Measurements from ENCODE around the gene LSAMP. TPM values are rescaled to one million over a fixed set of nuclear protein-coding genes. Genes with fewer than 3 reads are reported as not detected.

The LSAMP gene
- total RNA-seq, 1 donor from 2014 or later = 18.0 TPM

- Mint-ChIP-seq H3K4me3 (no peak overlapping the region), H3K9me3 (no peaks in the 10 kb centered on the region), H3K36me3 (no peaks in the 10 kb centered on the region), H3K27me3 (ENCODE audit: insufficient read depth, low read depth) (peaks cover 4% of the 10 kb centered on the region), H3K4me1 (peaks cover 6% of the 10 kb centered on the region), H3K27ac (no peak overlapping the region)
- Histone ChIP-seq H3K27ac (no peak overlapping the region), H3K4me1 (peaks cover 5% of the 10 kb centered on the region), H3K9me3 (ENCODE audit: low read depth) (no peaks in the 10 kb centered on the region), H4K20me1 (ENCODE audit: low read depth) (no peaks in the 10 kb centered on the region), H3K79me2 (ENCODE audit: low read depth) (no peaks in the 10 kb centered on the region), H3K36me3 (no peaks in the 10 kb centered on the region), H2AFZ (replicated peaks) (no peak overlapping the region), H3K27me3 (no peaks in the 10 kb centered on the region), H3F3A (ENCODE audit: low read depth) (no peaks in the 10 kb centered on the region), H3K4me2 (no peak overlapping the region), H3K9ac (no peak overlapping the region), H3K4me3 (no peak overlapping the region)
- no peak for DNase-seq (ENCODE audit: low spot score)
- TF ChIP-seq EZH2phosphoT487 (IDR thresholded peaks at IDR 0.05) (no peak), EZH2 (IDR thresholded peaks at IDR 0.05) (no peak), CTCF (IDR thresholded peaks at IDR 0.05) (no peak)
These were observed 380.6 kb downstream of the LSAMP start for GRCh38 chr3:116064646-116065045.

DNA sequence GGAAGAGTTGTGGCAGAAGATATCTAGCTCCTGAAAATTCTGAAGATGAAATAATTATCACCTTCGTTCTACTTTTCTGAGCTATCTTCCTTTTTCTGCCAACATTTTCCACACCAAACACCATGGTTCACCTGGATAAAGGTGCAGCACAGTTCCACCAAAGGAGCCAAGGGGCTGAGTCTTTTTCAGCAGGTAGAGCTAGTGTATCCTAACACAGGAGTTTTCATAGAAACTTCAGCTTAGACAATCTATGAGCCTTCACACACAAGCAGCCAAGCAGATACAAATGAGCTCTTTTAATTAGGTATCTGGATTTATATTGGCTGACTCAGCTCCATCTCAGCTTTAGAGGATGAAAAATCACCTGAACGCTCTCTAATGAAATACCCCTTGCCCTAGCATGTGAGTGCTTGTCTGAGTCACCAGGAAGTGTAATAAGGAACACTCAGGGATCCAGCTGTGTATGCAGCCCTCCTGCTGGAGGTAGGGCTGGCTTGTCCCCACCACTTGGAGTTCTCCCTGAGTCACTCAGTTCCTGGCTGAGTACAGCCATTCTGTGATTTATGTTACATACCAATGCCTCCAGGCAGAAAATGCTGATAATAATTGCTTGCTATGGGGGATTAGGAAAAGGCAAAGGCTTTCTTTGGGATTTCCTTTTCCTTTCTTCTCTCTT is 385.7 kb downstream of the LSAMP start:
- Mint-ChIP-seq H3K36me3 (peaks cover 4% of the 10 kb centered on the region), H3K4me3 (no peak overlapping the region), H3K27me3 (ENCODE audit: insufficient read depth, low read depth) (peaks cover 4% of the 10 kb centered on the region), H3K4me1 (peaks cover 17% of the 10 kb centered on the region), H3K27ac (peak overlapping the region; percentile 32), H3K9me3 (no peaks in the 10 kb centered on the region)
- H3F3A ChIP-seq (ENCODE audit: low read depth) = no peaks in the 10 kb centered on the region
- DNase-seq (ENCODE audit: low spot score) = peak; percentile 29
- H3K4me1 ChIP-seq = peaks cover 5% of the 10 kb centered on the region
- no peak overlapping the region for H2AFZ ChIP-seq (replicated peaks)
- no peaks in the 10 kb centered on the region for H3K79me2 ChIP-seq (ENCODE audit: low read depth)
- H3K4me3 ChIP-seq = no peak overlapping the region
- no peaks in the 10 kb centered on the region for H3K9me3 ChIP-seq (ENCODE audit: low read depth)
- TF ChIP-seq EZH2 (IDR thresholded peaks at IDR 0.05) = no peak
- TF ChIP-seq CTCF (IDR thresholded peaks at IDR 0.05) = no peak
- TF ChIP-seq EZH2phosphoT487 (IDR thresholded peaks at IDR 0.05) = no peak
- no peak overlapping the region for H3K9ac ChIP-seq
- no peaks in the 10 kb centered on the region for H4K20me1 ChIP-seq (ENCODE audit: low read depth)
- no peak overlapping the region for H3K4me2 ChIP-seq
- H3K27ac ChIP-seq = no peak overlapping the region
- H3K36me3 ChIP-seq = no peaks in the 10 kb centered on the region
- H3K27me3 ChIP-seq = no peaks in the 10 kb centered on the region

DNA sequence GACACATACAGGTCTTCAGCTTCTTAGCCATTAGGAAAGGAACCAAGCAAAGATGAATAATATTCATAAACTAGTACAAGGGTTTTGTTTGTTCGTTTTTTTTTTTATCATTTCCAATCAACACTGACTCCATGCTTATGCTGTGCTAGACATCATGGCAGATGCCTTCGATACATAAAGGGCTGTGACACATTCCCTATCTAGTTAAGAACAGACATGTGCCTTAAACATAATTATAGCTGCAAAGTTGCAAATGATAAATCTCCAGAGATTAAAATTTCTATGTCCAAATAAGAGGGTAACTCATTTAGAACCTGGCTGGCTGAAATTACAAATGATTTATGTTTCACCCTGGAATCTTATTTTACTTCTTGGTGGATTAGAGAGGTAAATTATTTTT is 386.4 kb downstream of the LSAMP start:
- no peaks in the 10 kb centered on the region for H3F3A ChIP-seq (ENCODE audit: low read depth)
- peaks cover 21% of the 10 kb centered on the region for H3K4me1 Mint-ChIP-seq
- H3K4me3 ChIP-seq = no peak overlapping the region
- no peak overlapping the region for H3K27ac Mint-ChIP-seq
- no peak overlapping the region for H2AFZ ChIP-seq (replicated peaks)
- no peaks in the 10 kb centered on the region for H3K9me3 ChIP-seq (ENCODE audit: low read depth)
- H3K27me3 Mint-ChIP-seq (ENCODE audit: insufficient read depth, low read depth) = peaks cover 2% of the 10 kb centered on the region
- peaks cover 5% of the 10 kb centered on the region for H3K4me1 ChIP-seq
- no peak for TF ChIP-seq EZH2 (IDR thresholded peaks at IDR 0.05)
- no peak for TF ChIP-seq EZH2phosphoT487 (IDR thresholded peaks at IDR 0.05)
- no peak for TF ChIP-seq CTCF (IDR thresholded peaks at IDR 0.05)
- H3K9ac ChIP-seq = no peak overlapping the region
- no peak overlapping the region for H3K27ac ChIP-seq
- H3K79me2 ChIP-seq (ENCODE audit: low read depth) = no peaks in the 10 kb centered on the region
- H3K27me3 ChIP-seq = no peaks in the 10 kb centered on the region
- H3K4me2 ChIP-seq = no peak overlapping the region
- H3K4me3 Mint-ChIP-seq = no peak overlapping the region
- H3K9me3 Mint-ChIP-seq = no peaks in the 10 kb centered on the region
- no peaks in the 10 kb centered on the region for H4K20me1 ChIP-seq (ENCODE audit: low read depth)
- no peaks in the 10 kb centered on the region for H3K36me3 ChIP-seq
- H3K36me3 Mint-ChIP-seq = peaks cover 4% of the 10 kb centered on the region
- DNase-seq (ENCODE audit: low spot score) = no peak

All from neural progenitor cell (in vitro differentiated cells).